Colonic mucosa (tissue), 4 donors: ENCODE data around the gene CRB2. TPM values are rescaled to one million over a fixed set of nuclear protein-coding genes. Genes with fewer than 3 reads are reported as not detected.

Experiments
- DNase-seq: peaks from one replicate; pipeline ENCODE4 v3.0.0-alpha.2; 2020
- H3K27ac ChIP-seq: fragments of 200-600 bp; one replicate; pipeline ENCODE4 v1.8.0; 2021
- H3K27me3 ChIP-seq: fragments of 200-600 bp; one replicate; pipeline ENCODE4 v1.8.0; 2021
- H3K36me3 ChIP-seq: fragments of 200-600 bp; one replicate; pipeline ENCODE4 v1.8.0; 2021
- H3K4me1 ChIP-seq: fragments of 200-600 bp; one replicate; pipeline ENCODE4 v1.8.0; 2021; ENCODE audit warnings: mild to moderate bottlenecking
- H3K4me3 ChIP-seq: fragments of 200-600 bp; one replicate; pipeline ENCODE4 v1.8.0; 2021
- H3K9ac ChIP-seq, 2 donors: one replicate each; pipeline ENCODE4 v1.7.0; 2013; ENCODE audit warnings: control low read depth in 2 of 2, low read depth in 2 of 2, low read length in 2 of 2
- H3K9me3 ChIP-seq: fragments of 200-600 bp; one replicate; pipeline ENCODE4 v1.8.0; 2021
- CTCF ChIP-seq: fragments of 200-600 bp; IDR thresholded peaks from one replicate; pipeline ENCODE4 v1.8.0; 2022; ENCODE audit warnings: antibody characterized with exemption, mild to moderate bottlenecking
- intact Hi-C: fragments of 100-400 bp; cut with DNase I; formaldehyde crosslinking; loops from one replicate; pipeline ENCODE4 v1.14.1; 2022
- total RNA-seq, 2 donors: library from RNA; stranded (reverse); fragmentation: NEBNext Ultra II Directional in 1 of 2; extraction: Animal tissue kit (Norgen Biotek cat#: 25700) in 1 of 2; gene quantifications; one replicate each; pipeline ENCODE4 v1.2.1, GENCODE V29; 2021
- donor health status: healthy.
- donor health status: DM: no; HTN: no; CAD: no.
- donor health status: DM: no; HTN: no; CAD: no.

Gene CRB2
- total RNA-seq, 2 donors from 2014 or later: 0.69 to 2.4 TPM

- intact Hi-C loops: loop anchor here (10.0 kb wide), 1 partner anchor 109 kb away; no protein-coding TSS in a partner anchor
- DNase-seq: no peak
- no peak for TF ChIP-seq CTCF
- no peaks in the 10 kb centered on the region for H3K9me3 ChIP-seq
- H3K4me3 ChIP-seq: no peak overlapping the region
- no peak overlapping the region for H3K9ac ChIP-seq
- no peaks in the 10 kb centered on the region for H3K36me3 ChIP-seq
- H3K27ac ChIP-seq: no peak overlapping the region
- H3K4me1 ChIP-seq: no peaks in the 10 kb centered on the region
- no peaks in the 10 kb centered on the region for H3K27me3 ChIP-seq
These were observed 50.0 kb downstream of the CRB2 start for GRCh38 chr9:123406016-123406415.

GRCh38 chr9:123406691-123407216 lies 50.8 kb downstream of the CRB2 start:
- no peak overlapping the region for H3K9ac ChIP-seq
- no peak for TF ChIP-seq CTCF
- no peak overlapping the region for H3K4me3 ChIP-seq
- no peaks in the 10 kb centered on the region for H3K27me3 ChIP-seq
- intact Hi-C loops: loop anchor here (10.0 kb wide), 1 partner anchor 108 kb away; no protein-coding TSS in a partner anchor
- H3K9me3 ChIP-seq: no peaks in the 10 kb centered on the region
- H3K36me3 ChIP-seq: no peaks in the 10 kb centered on the region
- no peak for DNase-seq
- H3K27ac ChIP-seq: no peak overlapping the region
- H3K4me1 ChIP-seq: no peaks in the 10 kb centered on the region

- Histone ChIP-seq H3K36me3 (no peaks in the 10 kb centered on the region), H3K4me1 (no peaks in the 10 kb centered on the region), H3K27ac (no peak overlapping the region), H3K27me3 (no peaks in the 10 kb centered on the region), H3K4me3 (no peak overlapping the region), H3K9me3 (no peaks in the 10 kb centered on the region), H3K9ac (no peak overlapping the region)
- no peak for DNase-seq
- no peak for TF ChIP-seq CTCF
- intact Hi-C loops: loop anchor here (10.0 kb wide), 1 partner anchor 107 kb away; no protein-coding TSS in a partner anchor
These were observed 51.3 kb downstream of the CRB2 start for GRCh38 chr9:123407217-123407851.

- no peak for TF ChIP-seq CTCF
- H3K36me3 ChIP-seq: no peaks in the 10 kb centered on the region
- H3K4me1 ChIP-seq: no peaks in the 10 kb centered on the region
- no peak for DNase-seq
- no peak overlapping the region for H3K27ac ChIP-seq
- H3K27me3 ChIP-seq: no peaks in the 10 kb centered on the region
- H3K9ac ChIP-seq: no peak overlapping the region
- H3K4me3 ChIP-seq: no peak overlapping the region
- intact Hi-C loops: loop anchor here (10.0 kb wide), 1 partner anchor 106 kb away; no protein-coding TSS in a partner anchor
- no peaks in the 10 kb centered on the region for H3K9me3 ChIP-seq
These were observed 52.6 kb downstream of the CRB2 start for GRCh38 chr9:123408313-123409262.

GRCh38 chr9:123410281-123410910 lies 54.4 kb downstream of the CRB2 start:
- DNase-seq: no peak
- no peaks in the 10 kb centered on the region for H3K9me3 ChIP-seq
- intact Hi-C loops: no loop called here
- no peaks in the 10 kb centered on the region for H3K27me3 ChIP-seq
- no peak overlapping the region for H3K4me3 ChIP-seq
- no peak overlapping the region for H3K9ac ChIP-seq
- no peak overlapping the region for H3K27ac ChIP-seq
- H3K36me3 ChIP-seq: no peaks in the 10 kb centered on the region
- H3K4me1 ChIP-seq: no peaks in the 10 kb centered on the region
- no peak for TF ChIP-seq CTCF
